SK-N-MC (cell line): ENCODE measurements around the gene COL4A3.

Experiments
- DNase-seq: peaks from one replicate; pipeline ENCODE4 v3.0.0-alpha.2; 2011; ENCODE audit warnings: low read depth, low spot score
- H3K27ac ChIP-seq: fragments of 200-600 bp; sonication (generic); 2 replicates; pipeline ENCODE4 v1.5.1; 2016; ENCODE audit warnings: mixed run types
- H3K36me3 ChIP-seq: fragments of 200-600 bp; sonication (generic); 2 replicates; pipeline ENCODE4 v1.6.1; 2017; ENCODE audit warnings: antibody characterized with exemption, low read length, mixed read lengths; ENCODE audit not compliant: insufficient read depth
- H3K4me3 ChIP-seq: fragments of 200-600 bp; sonication (generic); 2 replicates; pipeline ENCODE4 v1.5.1; 2016
- H3K9ac ChIP-seq: fragments of 200-600 bp; sonication (generic); 2 replicates; pipeline ENCODE4 v1.8.0; 2017; ENCODE audit warnings: mixed run types, mixed read lengths; ENCODE audit not compliant: insufficient read length
- H3K9me3 ChIP-seq: fragments of 200-600 bp; sonication (generic); 2 replicates; pipeline ENCODE4 v1.6.1; 2017; ENCODE audit warnings: low read depth, mild to moderate bottlenecking, antibody characterized with exemption, low read length, moderate library complexity, mixed read lengths
- EZH2 ChIP-seq: fragments of 200-600 bp; sonication (generic); IDR thresholded peaks from one replicate; pipeline ENCODE4 v1.6.1; 2017; ENCODE audit warnings: antibody characterized with exemption
- FOXP2 ChIP-seq: optimal IDR thresholded peaks from 2 replicates; pipeline ENCODE3; 2011; ENCODE audit warnings: mild to moderate bottlenecking, moderate library complexity; ENCODE audit not compliant: insufficient read depth; ENCODE audit errors: extremely low read length, control extremely low read depth
- POLR2AphosphoS5 ChIP-seq: IDR thresholded peaks from 2 replicates; pipeline ENCODE4 v1.6.1; 2012; ENCODE audit warnings: mild to moderate bottlenecking, low read depth, low read length, borderline replicate concordance

Gene COL4A3

GRCh38 chr2:227324995-227325838 is 160.8 kb downstream of the COL4A3 start, which contains the start of gene MFF:
Gene MFF, plus strand, starts transcription at chr2:227325251. Its CDS starts 5,415 bp downstream, at chr2:227330666.
- peak within 1 kb of the TSS; percentile 52 for H3K27ac ChIP-seq
- no peaks in the 10 kb centered on the region for H3K9me3 ChIP-seq
- H3K4me3 ChIP-seq, result peak within 1 kb of the TSS; percentile 96
- peak; percentile 79 for TF ChIP-seq POLR2AphosphoS5
- no peak for TF ChIP-seq EZH2
- peak; percentile 90 for TF ChIP-seq FOXP2
- peak within 1 kb of the TSS; percentile 94 for H3K9ac ChIP-seq
- DNase-seq, result peak; percentile 47
- H3K36me3 ChIP-seq, result peaks cover 12% of the 10 kb centered on the region

GRCh38 chr2:227325839-227326195 is 161.4 kb downstream of the COL4A3 start:
- Histone ChIP-seq H3K4me3 (peak overlapping the region; percentile 96), H3K9ac (peak overlapping the region; percentile 94), H3K9me3 (no peaks in the 10 kb centered on the region; the same call in 1 of the 2 replicates), H3K27ac (no peak overlapping the region), H3K36me3 (peaks cover 18% of the 10 kb centered on the region)
- TF ChIP-seq POLR2AphosphoS5 (no peak), EZH2 (no peak), FOXP2 (no peak)
- no peak for DNase-seq

GRCh38 chr2:227326783-227327182 is 162.4 kb downstream of the COL4A3 start:
- peak overlapping the region; percentile 96 for H3K4me3 ChIP-seq
- no peak for DNase-seq
- H3K36me3 ChIP-seq, result peaks cover 26% of the 10 kb centered on the region
- H3K27ac ChIP-seq, result no peak overlapping the region
- no peaks in the 10 kb centered on the region; the same call in 1 of the 2 replicates for H3K9me3 ChIP-seq
- H3K9ac ChIP-seq, result peak overlapping the region; percentile 94
- TF ChIP-seq FOXP2 (no peak), EZH2 (no peak)

- H3K27ac ChIP-seq, result no peak overlapping the region
- H3K36me3 ChIP-seq, result peaks cover 63% of the 10 kb centered on the region
- H3K4me3 ChIP-seq, result no peak overlapping the region
- H3K9ac ChIP-seq, result no peak overlapping the region
- H3K9me3 ChIP-seq, result no peaks in the 10 kb centered on the region; the same call in 1 of the 2 replicates
- TF ChIP-seq EZH2, result no peak
- TF ChIP-seq POLR2AphosphoS5, result no peak
- DNase-seq, result no peak
These were observed 171.3 kb downstream of the COL4A3 start for GRCh38 chr2:227335713-227336112.

- no peak overlapping the region for H3K4me3 ChIP-seq
- H3K36me3 ChIP-seq, result peaks cover 56% of the 10 kb centered on the region
These were observed 173.0 kb downstream of the COL4A3 start for GRCh38 chr2:227337442-227337841.

GRCh38 chr2:227339098-227339599 is 174.7 kb downstream of the COL4A3 start:
- H3K4me3 ChIP-seq, result no peak overlapping the region
- no peaks in the 10 kb centered on the region for H3K9me3 ChIP-seq
- no peak for DNase-seq
- no peak overlapping the region for H3K27ac ChIP-seq
- peaks cover 50% of the 10 kb centered on the region for H3K36me3 ChIP-seq
- no peak overlapping the region for H3K9ac ChIP-seq
- TF ChIP-seq FOXP2, result no peak
- TF ChIP-seq EZH2, result no peak
- no peak for TF ChIP-seq POLR2AphosphoS5

More at GRCh38 chr2:227337442-227337841, 173.0 kb downstream of the COL4A3 start:
- H3K27ac ChIP-seq, result no peak overlapping the region
- H3K9ac ChIP-seq, result no peak overlapping the region
- DNase-seq, result no peak
- no peaks in the 10 kb centered on the region for H3K9me3 ChIP-seq
- TF ChIP-seq EZH2 (no peak), POLR2AphosphoS5 (no peak), FOXP2 (no peak)

GRCh38 chr2:227340106-227340505 is 175.7 kb downstream of the COL4A3 start:
- Histone ChIP-seq H3K9me3 (no peaks in the 10 kb centered on the region), H3K9ac (no peak overlapping the region), H3K36me3 (peaks cover 40% of the 10 kb centered on the region), H3K27ac (no peak overlapping the region), H3K4me3 (no peak overlapping the region)
- TF ChIP-seq EZH2 (no peak), FOXP2 (no peak), POLR2AphosphoS5 (no peak)
- no peak for DNase-seq

GRCh38 chr2:227341553-227341952 is 177.1 kb downstream of the COL4A3 start:
- H3K9me3 ChIP-seq, result no peaks in the 10 kb centered on the region
- H3K9ac ChIP-seq, result no peak overlapping the region
- peaks cover 37% of the 10 kb centered on the region for H3K36me3 ChIP-seq
- TF ChIP-seq POLR2AphosphoS5, result no peak
- TF ChIP-seq FOXP2, result no peak
- TF ChIP-seq EZH2, result no peak
- no peak overlapping the region for H3K4me3 ChIP-seq
- no peak for DNase-seq
- no peak overlapping the region for H3K27ac ChIP-seq

- Histone ChIP-seq H3K36me3 (peaks cover 36% of the 10 kb centered on the region), H3K4me3 (no peak overlapping the region), H3K9ac (no peak overlapping the region), H3K27ac (no peak overlapping the region), H3K9me3 (no peaks in the 10 kb centered on the region)
- no peak for TF ChIP-seq POLR2AphosphoS5
- no peak for TF ChIP-seq FOXP2
- TF ChIP-seq EZH2, result no peak
- DNase-seq, result no peak
These were observed 179.8 kb downstream of the COL4A3 start for GRCh38 chr2:227344231-227344630.
